ENCODE data around the gene HDC. TPM values are rescaled to one million over a fixed set of nuclear protein-coding genes. Genes with fewer than 3 reads are reported as not detected.

HDC gene
- polyA plus RNA-seq (2013, experiment 1 of 2; ENCODE audit: insufficient read length): not detected
- 0.14 TPM for polyA plus RNA-seq (2013, experiment 2 of 2; ENCODE audit: insufficient read length)

GRCh38 chr15:50265620-50266019, at the start of gene HDC:
Gene HDC, minus strand, starts transcription at chr15:50265726. Its CDS starts 103 bp downstream, at chr15:50265623.
- no peak for DNase-seq

GRCh38 chr15:50312636-50313035, 47.1 kb upstream of the HDC start:
- DNase-seq: no peak

- DNase-seq: no peak
Observed at GRCh38 chr15:50307799-50308198, 42.3 kb upstream of the HDC start.

GRCh38 chr15:50304836-50305235, 39.3 kb upstream of the HDC start:
- DNase-seq: no peak

GRCh38 chr15:50302581-50302980, 37.1 kb upstream of the HDC start:
- no peak for DNase-seq

GRCh38 chr15:50298340-50298739, 32.8 kb upstream of the HDC start:
- no peak for DNase-seq

- no peak for DNase-seq
Observed at GRCh38 chr15:50295966-50296365, 30.4 kb upstream of the HDC start.

- DNase-seq: no peak
Observed at GRCh38 chr15:50289749-50290148, 24.2 kb upstream of the HDC start.

GRCh38 chr15:50287324-50288116, 22.0 kb upstream of the HDC start:
- no peak for DNase-seq

- no peak for DNase-seq
Observed at GRCh38 chr15:50281427-50281826, 15.9 kb upstream of the HDC start.

- no peak for DNase-seq
Observed at GRCh38 chr15:50280271-50280670, 14.7 kb upstream of the HDC start.

GRCh38 chr15:50278496-50278895, 13.0 kb upstream of the HDC start:
- no peak for DNase-seq

- DNase-seq: peak; percentile 12
Observed at GRCh38 chr15:50277370-50277769, 11.8 kb upstream of the HDC start.

- no peak for DNase-seq
Observed at GRCh38 chr15:50275908-50276307, 10.4 kb upstream of the HDC start.

GRCh38 chr15:50275091-50275490, 9.6 kb upstream of the HDC start:
- no peak for DNase-seq

GRCh38 chr15:50267577-50267976, 2.1 kb upstream of the HDC start:
- no peak for DNase-seq

- DNase-seq: no peak
Observed at GRCh38 chr15:50262533-50262932, 3.0 kb downstream of the HDC start.

- no peak for DNase-seq
Observed at GRCh38 chr15:50261981-50262380, 3.5 kb downstream of the HDC start.

- no peak for DNase-seq
Observed at GRCh38 chr15:50260969-50261496, 4.5 kb downstream of the HDC start.

- DNase-seq: no peak
Observed at GRCh38 chr15:50259276-50259675, 6.2 kb downstream of the HDC start.

GRCh38 chr15:50257924-50258323, 7.6 kb downstream of the HDC start:
- no peak for DNase-seq

- DNase-seq: no peak
Observed at GRCh38 chr15:50257332-50257731, 8.2 kb downstream of the HDC start.

- DNase-seq: peak; percentile 8
Observed at GRCh38 chr15:50256188-50257041, 9.1 kb downstream of the HDC start.

Measured in fibroblast of skin of scalp (primary cell).